Sigmoid colon (tissue), 4 donors: ENCODE measurements around the gene MPP3.

Source experiments
- CTCF ChIP-seq, 4 experiments: fragments of 450-650 bp in 3 of 4; fragments of 200-600 bp in 1 of 4; IDR thresholded peaks; one replicate each; pipeline ENCODE4 v1.5.1; 2016 to 2019; ENCODE audit warnings: antibody characterized with exemption in 4 of 4, mild to moderate bottlenecking in 3 of 4, moderate library complexity in 2 of 4
- POLR2AphosphoS5 ChIP-seq, 4 donors: sonication (generic); formaldehyde crosslinking; IDR thresholded peaks; one replicate each; pipeline ENCODE4 v1.6.1; 2017; ENCODE audit warnings: antibody characterized with exemption in 4 of 4

- TF ChIP-seq POLR2AphosphoS5 (IDR thresholded peaks at IDR 0.05) (no peak), CTCF (IDR thresholded peaks at IDR 0.05) (no peak)
Measured at GRCh38 chr17:43772877-43773648, 59.9 kb downstream of the MPP3 start.
